HepG2 (cell line): Measurements from ENCODE around the gene PTPN13. TPM values are rescaled to one million over a fixed set of nuclear protein-coding genes. Genes with fewer than 3 reads are reported as not detected.

Experiments
- ATAC-seq: fragments of 200-7000 bp; cut with Tn5 transposase; 3 replicates; pipeline ENCODE4 v1.9.1; 2020; ENCODE audit warnings: mild to moderate bottlenecking, moderate library complexity
- BruUV-seq: library from RNA; stranded (reverse); fragments of 400-500 nt; replicated peaks from 2 replicates; lab custom pipeline; 2021; lab: Mats Ljungman, UMichigan
- CTCF ChIA-PET: fragments of 300-600 bp; formaldehyde crosslinking; extraction: SDS; loops from one replicate; lab custom pipeline; 2021; ENCODE audit warnings: low total read pairs, inconsistent platforms, low intra/inter-chr PET ratio; lab: Yijun Ruan, JAX
- POLR2A ChIA-PET: fragments of 350-600 bp; sonication (Branson Sonifier 250); formaldehyde crosslinking; loops from one replicate; lab custom pipeline; 2020; ENCODE audit warnings: antibody characterized with exemption, inconsistent platforms; lab: Yijun Ruan, JAX
- DNase-seq: peaks from one replicate; pipeline ENCODE4 v3.0.0-alpha.2; 2015; ENCODE audit warnings: low spot score
- FAIRE-seq: peaks from 3 replicates; lab custom pipeline; 2011; peaks lifted over from hg19 to GRCh38; lab: Jason Lieb, UNC
- H2AFZ ChIP-seq: one replicate; pipeline ENCODE4 v1.6.1; 2011; ENCODE audit warnings: low read length, inconsistent platforms
- H3K27ac ChIP-seq: fragments of 300-600 bp; 3 replicates; pipeline ENCODE4 v1.8.0; 2011; ENCODE audit warnings: mixed run types, mild to moderate bottlenecking, mixed read lengths, low read length, inconsistent platforms; ENCODE audit not compliant: insufficient read depth; ENCODE audit errors: extremely low read length
- H3K27me3 ChIP-seq, 2 experiments: fragments of 200-600 bp in 1 of 2; 2 replicates in 1 of 2; 3 replicates in 1 of 2; pipeline versions ENCODE4 v1.6.0 to v1.8.0; 2011; ENCODE audit warnings: low read length in 2 of 2, mild to moderate bottlenecking in 2 of 2, moderate library complexity in 2 of 2, inconsistent platforms in 1 of 2; ENCODE audit not compliant: insufficient read depth in 2 of 2, control insufficient read depth in 1 of 2
- H3K36me3 ChIP-seq, 2 experiments: fragments of 200-600 bp in 1 of 2; replicated peaks in 1 of 2; 2 replicates in 1 of 2; 3 replicates in 1 of 2; pipeline versions ENCODE4 v1.5.1 to v1.8.0; 2011; ENCODE audit warnings: low read length in 2 of 2, inconsistent platforms in 1 of 2; ENCODE audit not compliant: insufficient read depth in 2 of 2, control insufficient read depth in 1 of 2
- H3K4me1 ChIP-seq: 2 replicates; pipeline ENCODE4 v1.5.1; 2012; ENCODE audit warnings: low read length, inconsistent platforms; ENCODE audit not compliant: insufficient read depth
- H3K4me2 ChIP-seq: 2 replicates; pipeline ENCODE4 v1.6.0; 2011; ENCODE audit warnings: low read depth, low read length, inconsistent platforms
- H3K4me3 ChIP-seq, 3 experiments: fragments of 200-600 bp in 1 of 3; sonication (generic), shearing (Covaris generic) in 1 of 3; replicated peaks in 1 of 3; 2 replicates each; pipeline ENCODE4 v1.5.1; 2011 to 2016; ENCODE audit warnings: low read length in 3 of 3, inconsistent platforms in 2 of 3, low read depth in 2 of 3, mild to moderate bottlenecking in 2 of 3, control low read depth in 1 of 3, mixed read lengths in 1 of 3; ENCODE audit not compliant: insufficient read depth in 1 of 3
- H3K79me2 ChIP-seq: one replicate; pipeline ENCODE4 v1.6.1; 2011; ENCODE audit warnings: low read length, inconsistent platforms; ENCODE audit not compliant: insufficient read depth
- H3K9ac ChIP-seq: 2 replicates; pipeline ENCODE4 v1.6.0; 2011; ENCODE audit warnings: mild to moderate bottlenecking, low read depth, low read length, inconsistent platforms; ENCODE audit not compliant: insufficient read depth
- H3K9me3 ChIP-seq: 2 replicates; pipeline ENCODE4 v1.5.1; 2012; ENCODE audit warnings: mild to moderate bottlenecking, low read length
- H4K20me1 ChIP-seq: 2 replicates; pipeline ENCODE4 v1.6.0; 2011; ENCODE audit warnings: inconsistent platforms, mild to moderate bottlenecking, low read length, moderate library complexity; ENCODE audit not compliant: insufficient read depth
- CEBPG ChIP-seq: IDR thresholded peaks from 2 replicates; pipeline ENCODE4 v1.6.1; 2016
- ESRRA ChIP-seq: sonication (generic); formaldehyde crosslinking; IDR thresholded peaks from 2 replicates; pipeline ENCODE4 v1.5.1; 2020; ENCODE audit warnings: mild to moderate bottlenecking, low read depth, missing genetic modification reagents
- GATA4 ChIP-seq: sonication (generic); IDR thresholded peaks from 2 replicates; pipeline ENCODE4 v1.6.1; 2016; ENCODE audit warnings: antibody characterized with exemption, low read depth, borderline replicate concordance
- HNRNPH1 ChIP-seq: fragments of 200-400 bp; formaldehyde crosslinking; optimal IDR thresholded peaks from 2 replicates; pipeline ENCODE3; 2017; ENCODE audit warnings: mild to moderate bottlenecking, low read depth, low read length
- MIER3 ChIP-seq: IDR thresholded peaks from 2 replicates; pipeline ENCODE4 v1.6.1; 2016; ENCODE audit warnings: missing compliant biosample characterization, borderline replicate concordance
- NONO ChIP-seq, 2 experiments: fragments of 450-650 bp in 1 of 2; sonication (generic) in 1 of 2; formaldehyde crosslinking in 1 of 2; IDR thresholded peaks in 1 of 2; conservative IDR thresholded peaks in 1 of 2; 2 replicates each; pipeline versions ENCODE4 v1.6.1 to v1.8.0; 2017 to 2022; ENCODE audit warnings: mild to moderate bottlenecking in 1 of 2, missing genetic modification reagents in 1 of 2, moderate library complexity in 1 of 2
- SIX1 ChIP-seq: sonication (generic); formaldehyde crosslinking; IDR thresholded peaks from 2 replicates; pipeline ENCODE4 v1.4.0; 2020; ENCODE audit warnings: missing genetic modification reagents, borderline replicate concordance
- SOX5 ChIP-seq: IDR thresholded peaks from 2 replicates; pipeline ENCODE4 v1.6.1; 2016; ENCODE audit warnings: borderline replicate concordance
- YEATS2 ChIP-seq: sonication (generic); formaldehyde crosslinking; IDR thresholded peaks from 2 replicates; pipeline ENCODE4 v1.4.0; 2020; ENCODE audit warnings: missing genetic modification reagents, borderline replicate concordance
- ZC3H13 ChIP-seq: sonication (generic); formaldehyde crosslinking; IDR thresholded peaks from 2 replicates; pipeline ENCODE4 v1.8.1; 2023; ENCODE audit warnings: mild to moderate bottlenecking, missing genetic modification reagents, moderate library complexity
- ZNF350 ChIP-seq: sonication (generic); formaldehyde crosslinking; IDR thresholded peaks from 2 replicates; pipeline ENCODE4 v1.4.0; 2020; ENCODE audit warnings: mild to moderate bottlenecking, low read depth, missing genetic modification reagents, borderline replicate concordance
- ZNF616 ChIP-seq: sonication (generic); formaldehyde crosslinking; IDR thresholded peaks from 2 replicates; pipeline ENCODE4 v1.5.0; 2020; ENCODE audit warnings: low read depth, mild to moderate bottlenecking, missing genetic modification reagents
- ZNF761 ChIP-seq: sonication (generic); formaldehyde crosslinking; conservative IDR thresholded peaks from 2 replicates; pipeline ENCODE4 v1.4.0; 2020; ENCODE audit warnings: mild to moderate bottlenecking, missing genetic modification reagents
- ZSCAN31 ChIP-seq: sonication (generic); formaldehyde crosslinking; IDR thresholded peaks from 2 replicates; pipeline ENCODE4 v1.5.0; 2020; ENCODE audit warnings: low read depth, mild to moderate bottlenecking, missing genetic modification reagents
- WGBS: methylation state at CpG from one replicate; pipeline ENCODE4 v1.1.6; 2017; ENCODE audit warnings: low lambda C conversion rate; 5-methylcytosine and 5-hydroxymethylcytosine counted together
- in situ Hi-C: cut with HindIII; loops from 2 replicates; pipeline ENCODE4 v1.10.0; 2017; ENCODE audit warnings: low pct_unique_long_range_greater_than_20kb; ENCODE audit not compliant: extremely low pct_ligation_motif_present
- intact Hi-C: fragments of 100-400 bp; cut with micrococcal nuclease; formaldehyde crosslinking; loops from one replicate; pipeline ENCODE4 v1.10.0; 2022; ENCODE audit not compliant: unreplicated experiment
- polyA plus RNA-seq, 8 experiments: library from polyadenylated mRNA; depleted of rRNA in 3 of 8; stranded (reverse) in 7 of 8; unstranded in 1 of 8; fragments of >200 nt; fragmentation: Illumina TruSeq in 4 of 8; extraction: Trizol in 4 of 8; gene quantifications; 2 replicates each; pipeline versions ENCODE4 v1.2.1 to v1.2.3, GENCODE V29; 2011 to 2016; ENCODE audit warnings: low read depth in 4 of 8, missing spikeins in 1 of 8, mixed read lengths in 1 of 8; ENCODE audit not compliant: insufficient read depth in 1 of 8
- total RNA-seq, 5 experiments: library from RNA; depleted of rRNA; stranded (reverse); fragments of >200 nt; fragmentation: Illumina TruSeq; extraction: Trizol; gene quantifications; 2 replicates each; pipeline ENCODE4 v1.2.3, GENCODE V29; 2016; ENCODE audit warnings: low read depth in 1 of 5

The PTPN13 gene
- total and polyA plus RNA-seq, 2 of the 13 experiments (the other 11 are each of a cell fraction or from before 2014, with no cell fraction given), result not detected

DNA sequence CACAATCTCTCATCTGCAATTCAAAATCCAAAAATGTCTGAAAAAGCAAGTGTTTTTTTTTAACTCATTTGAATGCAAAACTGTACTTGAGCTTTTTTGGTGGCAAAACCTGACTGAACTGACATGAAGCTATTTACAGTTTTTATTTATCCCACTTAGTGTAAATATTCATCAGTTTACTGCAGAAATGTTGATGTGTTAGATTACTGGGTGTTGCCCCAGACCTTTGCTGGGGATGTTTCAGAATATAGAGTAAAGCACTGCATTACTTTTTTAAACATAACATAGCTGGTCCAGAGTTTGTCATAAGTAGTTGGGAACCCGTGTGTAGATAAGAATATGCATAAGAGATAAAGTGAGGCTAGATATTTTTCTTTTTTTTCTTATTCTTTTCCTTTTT lies 27.3 kb downstream of the PTPN13 start:
- no peaks in the 10 kb centered on the region for H4K20me1 ChIP-seq
- H3K9ac ChIP-seq, result no peak overlapping the region
- 0% methylated on average over 1 of the region's 1 CpG for WGBS
- no peaks in the 10 kb centered on the region for H3K9me3 ChIP-seq
- TF ChIP-seq GATA4, result no peak
- no peak for TF ChIP-seq ZNF616 (CRISPR knock-in tag)
- TF ChIP-seq ZSCAN31 (CRISPR knock-in tag), result no peak
- no peak for TF ChIP-seq SOX5 (CRISPR knock-in tag)
- no peak for TF ChIP-seq YEATS2 (CRISPR knock-in tag)
- TF ChIP-seq MIER3 (CRISPR knock-in tag), result no peak
- no peak for TF ChIP-seq ZNF761 (CRISPR knock-in tag)
- no peak for TF ChIP-seq SIX1 (CRISPR knock-in tag)
- no peak for TF ChIP-seq ZNF350 (CRISPR knock-in tag)
- H3K36me3 ChIP-seq, result no peaks in the 10 kb centered on the region
- in situ Hi-C loops, result no loop called here
- FAIRE-seq (no peak), DNase-seq (no peak), ATAC-seq (no peak)
- H3K79me2 ChIP-seq, result no peaks in the 10 kb centered on the region
- no peak overlapping the region for H3K27ac ChIP-seq
- H3K27me3 ChIP-seq, result no peaks in the 10 kb centered on the region; a peak in 1 of 5 replicates
- POLR2A ChIA-PET, result no interaction called here
- BruUV-seq, result no TSS peak
- CTCF ChIA-PET, result no interaction called here
- H3K4me3 ChIP-seq, result no peak overlapping the region
- intact Hi-C loops, result no loop called here
- no peaks in the 10 kb centered on the region for H3K4me1 ChIP-seq
- no peak overlapping the region for H3K4me2 ChIP-seq
- no peak overlapping the region for H2AFZ ChIP-seq

GRCh38 chr4:86626066-86626465 lies 32.0 kb downstream of the PTPN13 start:
- CTCF ChIA-PET, result no interaction called here

More at GRCh38 chr4:86626066-86626465, 32.0 kb downstream of the PTPN13 start:
- BruUV-seq, result no TSS peak
- FAIRE-seq (no peak), DNase-seq (no peak), ATAC-seq (no peak)
- H3K4me3 ChIP-seq, result no peak overlapping the region
- intact Hi-C loops (no loop called here), in situ Hi-C loops (no loop called here)
- H3K36me3 ChIP-seq, result no peaks in the 10 kb centered on the region
- no peaks in the 10 kb centered on the region for H3K4me1 ChIP-seq
- no peaks in the 10 kb centered on the region for H3K9me3 ChIP-seq
- H3K27me3 ChIP-seq, result no peaks in the 10 kb centered on the region; a peak in 1 of 5 replicates
- no peak overlapping the region for H3K4me2 ChIP-seq
- H3K79me2 ChIP-seq, result no peaks in the 10 kb centered on the region
- no peak overlapping the region for H2AFZ ChIP-seq
- POLR2A ChIA-PET, result no interaction called here
- TF ChIP-seq NONO (IDR thresholded peaks at IDR 0.05), result no peak
- no peak for TF ChIP-seq NONO (CRISPR knock-in tag; conservative IDR thresholded peaks at IDR 0.05)
- TF ChIP-seq CEBPG, result no peak
- no peak for TF ChIP-seq ESRRA (CRISPR knock-in tag)
- no peak for TF ChIP-seq ZC3H13 (CRISPR knock-in tag)
- TF ChIP-seq HNRNPH1, result no peak
- H3K9ac ChIP-seq, result no peak overlapping the region
- H4K20me1 ChIP-seq, result no peaks in the 10 kb centered on the region
- no peak overlapping the region for H3K27ac ChIP-seq
